ENCODE measurements around the gene CYB561D2. TPM values are rescaled to one million over a fixed set of nuclear protein-coding genes. Genes with fewer than 3 reads are reported as not detected.

CYB561D2 gene
- polyA plus RNA-seq, 4 donors: 25.8 to 39.1 (median 30.9) TPM

- Histone ChIP-seq H3K4me1 (ENCODE audit: control insufficient read depth in 3 of 3, insufficient read depth in 2 of 3, low read depth in 1 of 3, low read length in 2 of 3) (peaks cover 0 to 24% (median 0%) of the 10 kb centered on the region in 3 donors), H3K9me3 (ENCODE audit: control insufficient read depth in 2 of 2, insufficient read depth in 1 of 2, low read depth in 1 of 2, low read length in 1 of 2) (no peaks in the 10 kb centered on the region), H3K36me3 (ENCODE audit: control insufficient read depth in 3 of 3, insufficient read depth in 2 of 3, low read depth in 1 of 3, low read length in 3 of 3) (peaks cover 0 to 7% (median 0%) of the 10 kb centered on the region in 3 donors), H3K27ac (ENCODE audit: low read depth in 1 of 3, low read length in 2 of 3) (peak overlapping the region in 2 of 3 donors; percentile 34 to 88), H3K4me3 (ENCODE audit: low read depth in 1 of 3, low read length in 3 of 3) (peak overlapping the region in 1 of 3 donors; percentile 27), H3K27me3 (ENCODE audit: control insufficient read depth in 3 of 3, insufficient read depth in 3 of 3, low read length in 3 of 3) (peaks cover 0 to 26% (median 0%) of the 10 kb centered on the region in 3 donors)
- 92 to 96% (median 94%) methylated on average over 9 of the region's 9 CpGs for WGBS, 3 donors
- FAIRE-seq (no peak), DNase-seq (no peak)
Observed at GRCh38 chr3:50341537-50341936, 9.1 kb upstream of the CYB561D2 start.

- WGBS, 3 donors: 94 to 97% (median 94%) methylated on average over 13 of the region's 13 CpGs
- no peaks in the 10 kb centered on the region for H3K9me3 ChIP-seq (ENCODE audit: control insufficient read depth in 2 of 2, insufficient read depth in 1 of 2, low read depth in 1 of 2, low read length in 1 of 2)
- FAIRE-seq (no peak), DNase-seq (no peak)
- peaks cover 0 to 7% (median 0%) of the 10 kb centered on the region in 3 donors for H3K36me3 ChIP-seq (ENCODE audit: control insufficient read depth in 3 of 3, insufficient read depth in 2 of 3, low read depth in 1 of 3, low read length in 3 of 3)
- no peak overlapping the region for H3K4me3 ChIP-seq (ENCODE audit: low read depth in 1 of 3, low read length in 3 of 3)
- peaks cover 0 to 26% (median 0%) of the 10 kb centered on the region in 3 donors for H3K27me3 ChIP-seq (ENCODE audit: control insufficient read depth in 3 of 3, insufficient read depth in 3 of 3, low read length in 3 of 3)
- no peak overlapping the region for H3K27ac ChIP-seq (ENCODE audit: low read depth in 1 of 3, low read length in 2 of 3)
- peaks cover 0 to 24% (median 0%) of the 10 kb centered on the region in 3 donors for H3K4me1 ChIP-seq (ENCODE audit: control insufficient read depth in 3 of 3, insufficient read depth in 2 of 3, low read depth in 1 of 3, low read length in 2 of 3)
Observed at GRCh38 chr3:50341996-50342650, 8.5 kb upstream of the CYB561D2 start.

DNA sequence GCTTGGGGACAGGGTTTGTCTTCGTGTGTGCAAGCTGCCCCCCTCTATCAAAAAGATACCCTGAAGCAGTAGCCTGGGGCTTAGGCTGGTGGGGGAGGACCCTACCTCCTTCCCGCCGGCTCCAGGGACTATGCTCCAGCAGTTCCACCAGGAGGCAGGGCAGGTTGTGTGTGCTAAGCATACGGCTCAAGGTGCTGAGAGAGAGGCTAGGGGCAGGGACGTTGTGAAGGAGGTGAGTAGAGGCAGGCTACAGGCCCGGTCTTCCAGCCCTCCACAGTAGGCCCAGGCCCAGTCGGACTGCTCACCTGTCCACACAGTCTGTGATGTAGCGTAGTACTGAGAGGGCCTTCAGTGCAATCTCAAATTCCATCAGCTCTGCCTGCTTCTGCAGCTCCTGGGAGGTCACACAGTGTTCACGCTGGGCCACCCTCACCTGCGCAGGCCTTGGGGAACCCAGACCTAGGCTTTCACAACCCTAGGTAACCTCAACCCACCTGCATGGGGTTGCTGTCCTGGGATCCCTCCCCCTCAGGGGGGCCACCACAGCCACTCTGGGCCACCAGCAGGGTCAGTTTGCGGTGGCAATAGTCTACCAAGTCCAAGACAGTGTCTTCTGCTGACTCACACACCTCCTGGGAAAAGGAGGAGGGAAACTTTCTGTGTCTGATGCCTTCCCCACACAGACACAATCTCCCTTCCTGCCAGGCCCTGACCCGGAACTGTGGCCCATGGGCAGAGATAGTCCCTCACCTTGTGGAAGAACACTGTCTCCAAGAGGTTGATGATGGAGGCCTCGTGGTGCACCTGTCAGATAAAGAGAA lies 7.6 kb upstream of the CYB561D2 start:
- Histone ChIP-seq H3K9me3 (ENCODE audit: control insufficient read depth in 2 of 2, insufficient read depth in 1 of 2, low read depth in 1 of 2, low read length in 1 of 2) (no peaks in the 10 kb centered on the region), H3K27ac (ENCODE audit: low read depth in 1 of 3, low read length in 2 of 3) (no peak overlapping the region), H3K4me3 (ENCODE audit: low read depth in 1 of 3, low read length in 3 of 3) (no peak overlapping the region), H3K4me1 (ENCODE audit: control insufficient read depth in 3 of 3, insufficient read depth in 2 of 3, low read depth in 1 of 3, low read length in 2 of 3) (peaks cover 0 to 20% (median 0%) of the 10 kb centered on the region in 3 donors), H3K36me3 (ENCODE audit: control insufficient read depth in 3 of 3, insufficient read depth in 2 of 3, low read depth in 1 of 3, low read length in 3 of 3) (peaks cover 0 to 15% (median 2%) of the 10 kb centered on the region in 3 donors), H3K27me3 (ENCODE audit: control insufficient read depth in 3 of 3, insufficient read depth in 3 of 3, low read length in 3 of 3) (peaks cover 0 to 26% (median 0%) of the 10 kb centered on the region in 3 donors)
- DNase-seq (no peak), FAIRE-seq (no peak)
- WGBS, 3 donors: 85 to 90% (median 90%) methylated on average over 12 to 13 of the region's 13 CpGs

GRCh38 chr3:50345008-50345407 lies 5.7 kb upstream of the CYB561D2 start:
- Histone ChIP-seq H3K4me3 (ENCODE audit: low read depth in 1 of 3, low read length in 3 of 3) (peak overlapping the region in 1 of 3 donors; percentile 22), H3K27me3 (ENCODE audit: control insufficient read depth in 3 of 3, insufficient read depth in 3 of 3, low read length in 3 of 3) (peaks cover 0 to 19% (median 0%) of the 10 kb centered on the region in 3 donors), H3K4me1 (ENCODE audit: control insufficient read depth in 3 of 3, insufficient read depth in 2 of 3, low read depth in 1 of 3, low read length in 2 of 3) (peaks cover 2 to 23% (median 9%) of the 10 kb centered on the region in 3 donors), H3K27ac (ENCODE audit: low read depth in 1 of 3, low read length in 2 of 3) (no peak overlapping the region), H3K9me3 (ENCODE audit: control insufficient read depth in 2 of 2, insufficient read depth in 1 of 2, low read depth in 1 of 2, low read length in 1 of 2) (no peaks in the 10 kb centered on the region), H3K36me3 (ENCODE audit: control insufficient read depth in 3 of 3, insufficient read depth in 2 of 3, low read depth in 1 of 3, low read length in 3 of 3) (peaks cover 0 to 31% (median 2%) of the 10 kb centered on the region in 3 donors)
- DNase-seq: no peak
- WGBS, 3 donors: 68 to 77% (median 71%) methylated on average over 7 to 8 of the region's 8 CpGs
- no peak for FAIRE-seq

GRCh38 chr3:50345586-50346234 lies 5.0 kb upstream of the CYB561D2 start, which contains the start of gene ZMYND10:
ZMYND10 (minus strand) TSS chr3:50345732; CDS start chr3:50345579, 153 bp downstream.
- Histone ChIP-seq H3K36me3 (ENCODE audit: control insufficient read depth in 3 of 3, insufficient read depth in 2 of 3, low read depth in 1 of 3, low read length in 3 of 3) (peaks cover 0 to 31% (median 2%) of the 10 kb centered on the region in 3 donors), H3K4me3 (ENCODE audit: low read depth in 1 of 3, low read length in 3 of 3) (peak within 1 kb of the TSS in 1 of 3 donors; percentile 22), H3K9me3 (ENCODE audit: control insufficient read depth in 2 of 2, insufficient read depth in 1 of 2, low read depth in 1 of 2, low read length in 1 of 2) (no peaks in the 10 kb centered on the region), H3K27ac (ENCODE audit: low read depth in 1 of 3, low read length in 2 of 3) (no peak within 1 kb of the TSS), H3K4me1 (ENCODE audit: control insufficient read depth in 3 of 3, insufficient read depth in 2 of 3, low read depth in 1 of 3, low read length in 2 of 3) (peaks cover 2 to 27% (median 10%) of the 10 kb centered on the region in 3 donors), H3K27me3 (ENCODE audit: control insufficient read depth in 3 of 3, insufficient read depth in 3 of 3, low read length in 3 of 3) (peaks cover 0 to 13% (median 0%) of the 10 kb centered on the region in 3 donors)
- FAIRE-seq: no peak
- DNase-seq: peak; percentile 40 to 57
- 7 to 11% (median 9%) methylated on average over 43 to 45 of the region's 45 CpGs for WGBS, 3 donors

- no peaks in the 10 kb centered on the region for H3K9me3 ChIP-seq (ENCODE audit: control insufficient read depth in 2 of 2, insufficient read depth in 1 of 2, low read depth in 1 of 2, low read length in 1 of 2)
- 26 to 27% (median 27%) methylated on average over 14 of the region's 14 CpGs for WGBS, 3 donors
- FAIRE-seq (no peak), DNase-seq (peak; percentile 73 to 83)
- no peaks in the 10 kb centered on the region for H3K27me3 ChIP-seq (ENCODE audit: control insufficient read depth in 3 of 3, insufficient read depth in 3 of 3, low read length in 3 of 3)
- H3K4me1 ChIP-seq (ENCODE audit: control insufficient read depth in 3 of 3, insufficient read depth in 2 of 3, low read depth in 1 of 3, low read length in 2 of 3): peaks cover 2 to 29% (median 10%) of the 10 kb centered on the region in 3 donors
- no peak overlapping the region for H3K27ac ChIP-seq (ENCODE audit: low read depth in 1 of 3, low read length in 2 of 3)
- H3K4me3 ChIP-seq (ENCODE audit: low read depth in 1 of 3, low read length in 3 of 3): no peak overlapping the region
- H3K36me3 ChIP-seq (ENCODE audit: control insufficient read depth in 3 of 3, insufficient read depth in 2 of 3, low read depth in 1 of 3, low read length in 3 of 3): peaks cover 0 to 40% (median 2%) of the 10 kb centered on the region in 3 donors
Observed at GRCh38 chr3:50347187-50347813, 3.4 kb upstream of the CYB561D2 start.

DNA sequence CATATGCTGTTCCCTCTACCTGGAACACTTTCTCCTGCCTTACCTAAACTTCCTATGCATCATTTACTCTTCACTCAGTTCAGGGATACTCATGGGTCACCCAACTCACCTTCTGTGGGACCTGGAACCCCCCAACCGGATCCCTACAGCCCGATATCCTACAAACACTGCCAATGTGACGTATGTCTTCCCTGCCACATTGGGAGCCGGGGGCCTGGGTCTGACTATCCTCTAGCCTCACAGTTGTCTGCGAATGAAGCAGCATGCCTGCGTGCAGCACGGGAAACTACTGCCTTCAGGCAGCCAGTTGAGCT lies 492 bp upstream of the CYB561D2 start:
- Histone ChIP-seq H3K4me1 (ENCODE audit: control insufficient read depth in 3 of 3, insufficient read depth in 2 of 3, low read depth in 1 of 3, low read length in 2 of 3) (peaks cover 2 to 28% (median 10%) of the 10 kb centered on the region in 3 donors), H3K36me3 (ENCODE audit: control insufficient read depth in 3 of 3, insufficient read depth in 2 of 3, low read depth in 1 of 3, low read length in 3 of 3) (peaks cover 9 to 58% (median 11%) of the 10 kb centered on the region in 3 donors), H3K27ac (ENCODE audit: low read depth in 1 of 3, low read length in 2 of 3) (peak overlapping the region; percentile 79 to 97 (median 92)), H3K4me3 (ENCODE audit: low read depth in 1 of 3, low read length in 3 of 3) (peak overlapping the region in 2 of 3 donors; percentile 55 to 92), H3K9me3 (ENCODE audit: control insufficient read depth in 2 of 2, insufficient read depth in 1 of 2, low read depth in 1 of 2, low read length in 1 of 2) (no peaks in the 10 kb centered on the region), H3K27me3 (ENCODE audit: control insufficient read depth in 3 of 3, insufficient read depth in 3 of 3, low read length in 3 of 3) (no peaks in the 10 kb centered on the region)
- 14 to 28% (median 20%) methylated on average over 7 of the region's 7 CpGs for WGBS, 3 donors
- FAIRE-seq (no peak), DNase-seq (no peak)

Measured in small intestine (tissue), 7 donors.